MM.1S (cell line): Measurements from ENCODE around the gene ITGA2.

Source experiments
- CTCF ChIP-seq: fragments of 300-600 bp; sonication (generic); IDR thresholded peaks from 2 replicates; pipeline ENCODE4 v1.5.1; 2016; ENCODE audit warnings: antibody characterized with exemption, low read length, mixed read lengths
- EZH2 ChIP-seq: fragments of 300-600 bp; sonication (generic); optimal IDR thresholded peaks from 2 replicates; pipeline ENCODE3; 2017; ENCODE audit warnings: low read depth, mild to moderate bottlenecking, antibody characterized with exemption, low read length, mixed read lengths

- TF ChIP-seq CTCF (no peak), EZH2 (no peak)
These were observed 38.8 kb downstream of the ITGA2 start for GRCh38 chr5:53027913-53028312.
